Right renal cortex interstitium (tissue), 3 donors: ENCODE measurements around the gene FUBP3. TPM values are rescaled to one million over a fixed set of nuclear protein-coding genes. Genes with fewer than 3 reads are reported as not detected.

Experiments
- DNase-seq, 3 donors: peaks; one replicate each; pipeline ENCODE4 v3.0.0-alpha.2; 2013; ENCODE audit warnings: low read depth in 3 of 3, low spot score in 2 of 3
- polyA plus RNA-seq, 3 donors: library from polyadenylated mRNA; unstranded; fragments of 120-200 nt; gene quantifications; one replicate each; pipeline ENCODE4 v1.2.1, GENCODE V29; 2013; ENCODE audit not compliant: insufficient read length in 3 of 3

The FUBP3 gene
- polyA plus RNA-seq, 3 donors, result 71.0 to 77.5 (median 75.9) TPM

DNA sequence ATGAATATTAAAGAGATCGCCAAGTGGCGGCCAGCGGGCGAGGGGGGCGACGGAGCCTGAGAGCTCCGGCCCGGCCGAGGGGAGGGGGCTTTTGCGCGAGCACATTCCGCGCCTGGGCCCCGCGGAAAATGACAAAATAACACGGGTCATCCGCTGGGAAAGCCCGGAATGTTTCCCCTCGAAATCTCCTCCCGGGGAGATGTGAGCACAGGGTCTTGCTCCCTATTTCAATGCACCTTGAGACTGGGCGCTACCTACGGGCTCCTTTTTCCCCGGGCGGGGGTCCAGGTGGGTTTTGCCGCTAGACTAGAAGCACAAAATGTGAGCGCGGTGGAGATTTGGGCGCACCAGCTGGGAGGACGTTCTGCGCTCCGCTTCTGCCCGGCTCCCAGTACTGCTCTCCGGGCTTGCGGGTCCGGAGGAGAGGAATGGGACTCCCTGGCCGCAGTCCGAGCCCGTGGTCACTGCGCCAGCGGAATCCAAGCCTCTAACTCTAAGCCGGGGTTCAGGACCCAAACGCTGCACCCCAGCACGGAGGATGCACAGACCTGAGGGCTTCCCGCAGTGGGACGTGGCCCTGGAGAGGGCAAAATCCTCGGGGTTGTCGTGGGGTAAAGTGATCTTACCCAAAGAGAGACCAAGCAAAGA, 82.2 kb downstream of the FUBP3 start:
- DNase-seq, result no peak

DNA sequence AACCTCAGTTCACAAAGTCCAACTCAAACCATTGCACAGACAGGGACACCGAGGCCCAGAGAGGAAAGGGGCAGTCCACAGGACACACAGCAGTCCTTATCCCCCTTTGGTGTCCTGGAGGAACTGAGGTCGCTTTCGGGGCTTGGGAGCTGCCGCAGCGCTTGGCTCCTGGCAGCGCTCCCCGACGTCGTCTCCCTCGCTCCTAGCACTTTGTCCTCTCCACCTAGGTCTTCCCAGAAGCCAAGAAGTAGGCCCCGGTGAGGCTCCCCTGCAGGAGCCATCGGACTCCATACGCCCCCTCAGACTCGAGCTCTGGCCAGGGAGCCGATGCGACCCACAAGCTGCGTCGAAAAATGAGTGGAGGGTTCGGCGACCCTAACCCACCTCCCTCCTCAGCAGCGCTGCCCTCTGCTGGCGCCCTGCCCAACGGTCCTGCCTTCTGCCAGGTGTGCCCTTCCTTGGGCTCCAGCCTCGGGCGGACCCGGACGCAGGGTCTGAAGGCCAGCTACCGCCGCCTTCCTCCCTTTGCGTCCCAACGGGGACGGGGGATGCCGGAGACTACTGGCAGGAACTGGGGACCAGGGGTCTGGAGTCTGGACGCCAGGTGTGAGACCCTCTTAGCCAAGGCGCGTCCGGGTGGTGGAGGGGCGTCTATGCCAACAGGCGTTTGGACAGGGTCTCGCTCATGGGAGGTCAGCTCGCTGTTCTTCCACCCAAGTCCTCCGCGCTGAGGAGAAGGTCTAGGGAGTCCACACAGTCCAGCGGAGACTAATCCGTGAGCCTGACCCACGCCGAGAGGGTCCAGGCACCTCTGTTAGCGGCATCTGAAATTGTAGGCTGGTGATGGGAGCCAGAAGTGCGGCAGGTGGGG, 83.0 kb downstream of the FUBP3 start:
- no peak for DNase-seq

DNA sequence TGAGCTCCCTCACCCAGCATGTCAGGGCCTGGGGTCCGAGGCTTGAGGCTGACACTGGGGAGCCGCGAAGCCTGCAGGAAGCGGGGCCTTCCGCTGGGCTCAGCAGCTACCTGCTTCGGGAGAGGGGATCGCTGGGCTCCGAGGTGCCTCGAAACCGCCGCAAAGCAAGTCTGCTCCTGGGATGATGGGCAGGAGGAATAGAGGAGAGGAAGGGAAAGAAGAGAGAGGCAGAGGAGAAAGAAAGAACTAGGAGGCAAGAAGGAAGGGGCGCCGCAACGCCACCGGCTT, 83.5 kb downstream of the FUBP3 start:
- no peak for DNase-seq

DNA sequence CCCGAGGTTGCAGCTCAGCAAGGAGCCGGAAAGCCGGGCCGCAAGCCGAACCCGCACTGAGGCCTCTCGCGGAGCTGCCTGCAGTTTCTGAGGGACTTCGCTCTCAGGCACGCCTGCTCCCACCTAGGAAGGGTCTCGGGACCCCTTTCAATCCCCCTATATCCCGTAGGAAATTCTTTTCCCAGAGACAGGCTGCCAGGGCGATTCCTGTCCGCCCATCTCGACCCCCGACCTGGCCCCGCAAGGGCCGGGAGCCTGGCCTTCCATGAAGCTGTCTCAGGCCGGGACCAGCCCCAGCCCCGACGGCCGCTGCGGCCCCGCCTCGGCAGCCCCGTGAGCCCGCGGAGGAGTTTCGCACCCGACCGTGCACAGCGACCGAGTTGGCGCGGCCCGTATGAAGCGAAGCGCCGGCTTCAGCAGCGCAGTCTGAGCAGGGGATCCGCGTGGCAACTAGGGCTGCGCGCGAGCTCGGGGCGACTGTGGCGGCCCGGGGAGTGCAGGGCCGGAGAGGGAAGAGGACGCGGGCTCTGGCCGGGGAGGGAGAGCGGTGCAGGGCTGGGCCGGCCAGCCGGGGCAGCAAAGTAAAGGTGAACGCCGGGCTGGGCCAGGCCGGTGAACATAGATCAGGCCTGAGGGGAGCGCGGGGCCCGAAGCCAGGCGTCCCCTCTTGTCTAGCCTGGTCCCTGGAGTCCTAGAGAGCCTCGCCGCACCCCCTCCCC, 84.0 kb downstream of the FUBP3 start:
- DNase-seq, result no peak

DNA sequence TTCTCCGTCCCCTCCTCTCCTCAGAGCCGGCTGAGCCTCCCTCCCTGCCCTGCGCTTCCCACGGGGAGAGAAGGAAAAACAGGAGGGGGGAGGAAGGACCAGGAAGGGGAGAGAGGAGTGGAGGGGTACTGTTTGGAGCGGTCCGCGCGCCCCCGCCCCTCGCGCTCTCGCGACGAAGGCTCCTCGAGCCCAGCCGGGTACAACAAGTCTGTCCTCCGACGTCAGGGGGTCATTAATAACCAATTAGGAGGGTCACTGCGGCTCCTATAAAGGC, 84.5 kb downstream of the FUBP3 start:
- DNase-seq, result no peak

DNA sequence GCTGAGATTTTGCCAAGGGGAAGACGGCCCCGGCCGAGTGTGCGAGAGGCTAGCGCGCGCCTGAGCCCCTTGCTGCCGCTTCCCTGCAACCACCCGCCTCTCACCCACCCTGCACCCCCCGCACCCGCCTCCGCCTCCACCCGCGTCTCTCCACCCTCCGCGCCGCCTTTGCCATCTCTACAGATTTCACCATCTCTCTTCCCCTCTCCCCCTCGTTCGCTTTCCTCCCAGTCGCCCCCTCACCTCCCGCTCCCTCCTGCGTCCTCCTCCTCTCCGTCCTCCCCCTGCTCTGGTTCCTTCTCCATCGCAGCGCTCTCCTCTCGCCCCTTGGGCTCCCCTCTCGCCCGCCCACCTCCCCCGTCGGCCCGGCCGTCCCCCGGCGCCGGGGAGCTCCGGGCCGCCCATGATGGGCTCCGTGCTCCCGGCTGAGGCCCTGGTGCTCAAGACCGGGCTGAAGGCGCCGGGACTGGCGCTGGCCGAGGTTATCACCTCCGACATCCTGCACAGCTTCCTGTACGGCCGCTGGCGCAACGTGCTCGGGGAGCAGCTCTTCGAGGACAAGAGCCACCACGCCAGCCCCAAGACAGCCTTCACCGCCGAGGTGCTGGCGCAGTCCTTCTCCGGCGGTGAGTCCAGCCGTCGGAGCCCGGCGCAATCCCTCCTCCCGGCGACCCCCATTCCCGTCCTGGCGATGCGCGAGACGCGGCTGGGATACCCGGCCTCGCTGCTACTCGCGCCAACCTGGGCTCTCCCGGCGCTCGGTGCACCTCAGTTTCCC, 85.1 kb downstream of the FUBP3 start, which contains the start of gene PRDM12:
TSS of gene PRDM12 (plus strand) at position 344 of the 778 bp plus-strand sequence. CDS start at position 404, 60 bp downstream.
- DNase-seq, result no peak

DNA sequence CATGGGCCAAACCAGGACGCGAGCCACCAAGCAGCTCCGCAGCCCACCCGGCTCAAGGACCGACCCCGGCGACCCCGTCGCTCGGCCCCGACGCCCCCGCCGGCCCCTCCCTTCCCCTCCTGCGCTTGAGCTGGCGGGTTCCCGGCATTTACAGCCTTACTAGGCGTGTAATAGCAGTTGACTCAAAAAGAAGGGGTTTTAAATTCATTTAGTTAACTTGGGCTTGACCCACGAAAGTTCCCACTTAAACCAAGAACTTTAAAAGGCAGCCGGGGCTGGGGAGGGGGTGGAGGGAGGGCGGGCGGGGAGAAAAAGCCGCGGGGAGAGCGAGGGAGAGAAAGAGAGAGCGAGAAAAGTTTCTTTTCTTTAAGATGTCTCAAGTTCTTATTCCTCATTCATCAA, 85.7 kb downstream of the FUBP3 start:
- no peak for DNase-seq

DNA sequence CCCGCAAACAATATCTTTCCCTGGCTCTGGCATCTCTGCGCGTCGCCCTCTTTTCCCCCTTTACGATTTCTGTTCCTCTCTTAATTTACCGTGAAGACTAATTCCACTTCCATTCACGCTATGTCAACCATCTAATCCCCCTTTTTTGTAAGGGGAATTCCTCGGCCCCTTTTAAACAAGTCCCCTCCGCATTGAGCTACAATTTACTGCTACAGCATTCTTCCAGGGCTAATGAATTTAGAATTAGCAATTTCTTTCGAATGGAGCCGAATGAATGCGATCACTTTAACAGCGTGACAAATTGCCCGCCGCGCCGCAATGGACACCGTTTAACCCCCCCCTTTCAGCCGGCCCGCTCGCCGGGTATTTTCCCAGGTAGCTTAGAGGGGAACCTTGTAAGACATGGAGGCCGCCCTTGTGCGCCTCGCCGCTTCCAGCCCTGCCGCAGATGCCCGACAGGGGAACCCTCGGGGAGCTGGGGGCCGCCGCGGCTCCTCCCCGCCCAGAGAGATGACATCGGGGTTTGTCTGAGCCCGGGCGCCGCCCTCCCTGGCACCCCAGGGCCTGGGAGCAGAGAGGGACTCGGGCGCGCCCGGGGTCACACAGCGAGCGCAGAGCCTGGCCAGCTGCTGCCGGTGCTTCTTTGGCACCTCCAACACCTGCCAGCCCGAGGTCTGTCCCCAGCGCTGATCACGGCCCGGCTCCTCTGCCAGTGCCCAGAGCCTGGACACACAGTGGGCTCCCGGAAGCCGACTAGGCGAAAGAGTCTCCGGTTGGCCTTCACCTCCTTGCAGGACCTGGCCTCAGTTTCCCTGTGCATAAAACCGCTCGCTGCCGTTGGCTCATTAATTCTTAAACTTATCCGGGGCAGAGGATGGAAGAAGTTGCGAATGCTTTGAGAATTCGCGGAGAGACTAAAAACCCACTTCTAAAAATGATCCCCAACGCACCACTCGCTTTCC, 86.3 kb downstream of the FUBP3 start:
- DNase-seq, result no peak

DNA sequence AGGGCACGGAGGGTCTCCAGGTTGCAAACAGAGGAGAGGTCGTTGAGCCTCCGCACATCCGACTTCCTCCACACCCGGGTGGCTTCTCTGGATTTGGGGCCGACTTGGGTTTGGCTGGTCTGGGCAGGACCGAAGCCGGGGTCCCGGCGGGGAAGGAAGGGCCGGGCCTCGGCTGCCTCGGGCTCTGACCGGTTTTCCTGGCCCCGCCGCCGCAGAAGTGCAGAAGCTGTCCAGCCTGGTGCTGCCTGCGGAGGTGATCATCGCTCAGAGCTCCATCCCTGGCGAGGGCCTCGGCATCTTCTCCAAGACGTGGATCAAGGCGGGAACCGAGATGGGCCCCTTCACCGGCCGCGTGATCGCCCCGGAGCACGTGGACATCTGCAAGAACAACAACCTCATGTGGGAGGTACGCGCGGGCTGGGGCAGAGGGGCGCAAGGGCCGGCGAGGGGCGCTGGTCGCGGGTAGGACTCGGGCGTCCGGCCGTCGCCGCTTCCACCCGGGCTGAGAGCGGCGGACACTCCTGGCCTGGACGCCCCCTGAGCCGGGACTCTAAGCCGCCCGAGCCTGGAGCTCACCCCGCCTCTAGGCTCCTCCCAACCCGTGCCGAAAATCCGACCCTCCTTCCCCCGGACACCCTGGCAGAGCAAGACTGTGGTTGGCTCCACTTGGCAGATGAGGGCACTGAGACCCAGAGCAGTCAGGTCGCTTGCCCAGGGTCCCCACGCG, 87.2 kb downstream of the FUBP3 start:
- no peak for DNase-seq

DNA sequence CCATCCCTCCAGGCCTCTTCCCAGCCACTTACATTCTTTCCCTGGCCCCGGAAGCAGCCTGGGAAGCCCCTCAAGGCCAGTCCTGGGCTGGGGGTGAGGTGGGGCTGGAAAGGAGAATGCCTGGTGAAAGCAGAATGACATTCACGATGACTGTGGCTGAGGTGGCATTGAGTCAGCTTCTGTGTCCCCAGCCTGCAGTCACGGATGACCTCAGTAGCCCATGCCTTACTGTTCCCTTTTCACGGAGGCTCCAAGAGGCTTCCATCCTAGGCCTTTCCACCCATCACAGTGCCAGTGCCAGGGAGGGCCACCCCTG, 87.7 kb downstream of the FUBP3 start:
- no peak for DNase-seq

DNA sequence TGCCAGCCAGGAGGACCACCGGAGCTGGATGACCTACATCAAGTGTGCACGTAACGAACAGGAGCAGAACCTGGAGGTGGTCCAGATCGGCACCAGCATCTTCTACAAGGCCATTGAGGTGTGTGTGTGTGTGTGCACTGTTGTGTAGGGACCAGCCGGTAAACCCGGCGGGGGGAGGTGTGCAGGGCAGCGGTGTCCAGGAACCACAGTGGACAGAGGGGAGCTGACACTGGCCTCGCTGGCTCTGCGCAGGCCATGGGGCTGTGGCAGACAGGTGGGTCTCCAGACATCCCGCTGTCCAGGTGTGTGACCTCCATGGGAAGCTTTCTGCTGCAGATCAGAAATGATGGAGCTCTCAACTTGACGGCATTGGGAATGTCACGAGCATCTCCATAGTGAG, 88.8 kb downstream of the FUBP3 start:
- no peak for DNase-seq

DNA sequence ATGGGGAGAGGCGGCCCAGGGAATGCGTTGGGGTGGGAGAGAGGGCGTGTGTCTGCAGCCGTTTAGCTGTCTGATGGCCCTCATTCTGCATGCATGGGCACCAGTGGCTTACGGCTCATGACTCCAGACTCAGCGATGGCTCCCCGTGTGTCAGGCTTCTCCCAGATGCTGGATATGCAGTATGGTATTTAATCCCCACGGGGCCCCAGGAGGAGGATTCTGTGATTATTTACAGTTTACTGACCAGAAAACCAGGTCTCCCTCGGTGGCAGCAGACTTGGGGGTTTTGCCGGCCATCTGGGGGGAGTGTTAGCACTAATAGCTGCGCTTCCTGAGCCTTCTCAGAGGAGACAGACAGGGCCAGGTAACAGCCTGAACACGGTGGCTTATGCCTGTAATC, 89.3 kb downstream of the FUBP3 start:
- no peak for DNase-seq

DNA sequence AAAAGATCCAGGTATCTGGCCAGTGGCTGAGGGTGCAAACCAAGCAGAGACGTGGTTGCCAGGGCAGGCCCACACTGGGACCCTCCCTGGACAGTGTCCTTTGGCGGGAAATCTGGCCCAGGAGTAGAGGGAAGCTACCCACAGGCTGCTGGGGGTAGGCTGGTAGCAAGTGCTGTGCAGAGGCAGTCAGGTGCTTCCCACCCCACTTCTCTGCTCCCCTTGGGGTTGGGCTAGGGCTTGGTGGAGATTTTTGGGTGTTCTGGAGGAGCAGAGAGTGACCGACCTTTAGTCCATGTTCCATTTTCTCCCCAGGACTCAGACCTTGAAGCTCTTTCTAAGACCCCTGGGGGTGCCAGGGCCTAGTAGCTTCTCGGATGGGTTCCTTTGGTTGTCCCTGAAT, 90.6 kb downstream of the FUBP3 start:
- no peak for DNase-seq

DNA sequence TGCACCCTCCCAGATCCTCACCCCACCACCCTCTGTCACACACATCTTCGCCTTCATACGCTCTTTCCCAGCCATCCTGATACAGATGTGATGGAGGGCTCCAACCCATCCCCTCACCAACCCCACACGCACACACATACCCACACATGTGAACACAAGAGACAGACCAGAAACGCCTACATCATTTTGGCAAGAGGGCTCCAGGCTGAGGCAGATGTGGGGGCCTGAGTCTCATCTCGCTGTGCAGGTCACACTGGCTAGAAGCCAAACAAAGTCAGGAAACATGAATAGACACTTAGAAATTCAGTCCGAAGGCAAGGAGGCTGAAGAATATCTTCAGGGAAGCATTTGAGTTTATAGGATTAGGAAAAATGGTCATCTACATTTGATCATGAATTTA, 91.3 kb downstream of the FUBP3 start:
- no peak for DNase-seq

DNA sequence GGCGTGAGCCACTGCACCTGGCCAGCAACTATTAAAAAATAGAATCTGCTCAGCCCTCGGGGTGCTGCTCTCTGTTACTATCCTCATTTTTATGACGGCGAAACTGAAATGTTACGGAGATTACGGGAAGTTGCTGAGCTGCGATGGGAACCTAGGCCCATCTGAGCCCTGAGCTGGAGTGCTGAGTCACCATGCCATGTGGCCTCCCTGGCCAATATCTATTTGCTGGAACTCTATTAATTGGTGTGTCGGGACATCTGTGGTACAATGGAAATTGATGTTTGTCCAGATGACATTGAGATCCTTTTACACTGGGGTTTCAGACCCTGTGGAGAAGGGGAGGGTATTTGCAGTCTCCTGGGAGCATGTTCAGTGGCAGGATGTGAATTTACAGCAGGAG, 93.1 kb downstream of the FUBP3 start:
- DNase-seq, result no peak

DNA sequence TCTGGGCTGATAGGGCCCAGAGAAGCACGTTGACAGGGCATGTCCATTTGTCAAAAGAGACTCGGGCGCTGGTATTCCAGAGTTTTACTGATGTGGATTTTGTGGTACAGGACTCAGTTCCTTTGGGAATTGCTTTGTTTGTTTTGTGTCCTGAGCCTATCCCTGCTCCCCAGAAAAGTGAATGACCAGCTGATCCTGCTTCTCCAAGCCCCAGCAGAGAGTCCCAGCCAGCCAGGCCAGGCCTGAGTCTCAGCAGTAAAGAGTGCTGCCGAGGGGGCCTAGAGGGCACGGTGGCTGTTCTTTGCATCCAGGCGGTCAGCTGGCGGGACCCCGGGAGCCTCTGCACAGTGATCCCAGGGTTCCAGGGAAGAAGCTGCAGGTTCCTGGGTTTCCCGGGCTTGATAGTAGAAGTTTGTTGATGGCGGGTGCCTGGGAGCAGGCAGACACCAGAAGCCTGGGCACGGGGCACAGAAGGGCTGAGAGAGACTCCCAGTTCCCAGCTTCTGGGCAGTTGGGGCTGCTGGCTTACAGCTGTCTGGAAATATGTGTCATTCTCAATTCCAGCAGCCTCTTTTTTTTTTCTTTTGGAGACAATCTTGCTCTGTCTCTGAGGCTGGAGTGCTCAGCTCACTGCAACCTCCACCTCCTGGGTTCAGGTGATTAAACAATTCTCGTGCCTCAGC, 93.7 kb downstream of the FUBP3 start:
- DNase-seq, result no peak

DNA sequence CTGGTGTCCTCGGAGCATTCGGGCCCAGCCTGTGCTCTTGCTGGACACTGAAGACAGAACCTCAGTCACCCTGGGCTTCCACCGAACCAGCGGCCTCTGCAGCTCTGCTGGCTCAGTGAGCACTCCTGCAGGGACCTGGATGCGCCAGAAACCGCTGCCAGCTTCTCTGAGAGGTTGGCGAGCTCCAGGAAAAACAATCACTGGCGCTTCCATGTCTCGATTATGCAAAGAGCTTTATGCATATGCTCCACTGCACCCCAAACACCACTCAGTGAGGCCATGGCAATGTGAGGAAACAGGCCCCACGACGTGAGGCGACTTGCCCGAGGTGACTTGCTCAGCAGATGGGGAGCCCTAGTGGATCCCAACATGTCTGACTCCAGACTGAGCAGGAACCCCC, 96.0 kb downstream of the FUBP3 start:
- DNase-seq, result no peak

DNA sequence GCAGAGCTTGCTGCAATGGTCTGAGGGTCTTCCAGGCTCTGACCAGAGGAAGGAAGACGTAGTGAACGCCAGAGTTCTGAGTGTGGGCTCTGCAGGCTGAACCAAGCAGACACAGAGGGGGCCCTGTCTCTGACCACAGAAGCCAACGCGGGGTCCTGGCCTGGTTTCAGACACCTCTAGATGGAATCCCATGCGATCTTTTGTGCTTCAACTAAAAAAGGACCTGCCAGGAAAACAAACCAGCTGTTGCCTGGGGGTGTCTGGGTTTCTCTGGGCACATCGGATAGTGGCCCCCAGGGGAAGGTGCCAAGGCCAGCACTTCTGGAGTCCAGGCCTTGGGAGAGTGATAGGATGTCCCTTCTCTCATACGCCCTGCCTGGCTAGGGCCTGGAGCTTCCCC, 97.9 kb downstream of the FUBP3 start:
- no peak for DNase-seq
